ENCODE results near the gene KTN1.

The KTN1 gene

GRCh38 chr14:55697414-55697861 lies 117.4 kb downstream of the KTN1 start:
- Histone ChIP-seq H3K9me3 (ENCODE audit: insufficient read depth, low read length) (no peaks in the 10 kb centered on the region), H3K9me2 (replicated peaks; ENCODE audit: insufficient read depth, low read length) (no peaks in the 10 kb centered on the region), H3K79me2 (ENCODE audit: insufficient read depth, low read length) (no peaks in the 10 kb centered on the region), H3K27ac (ENCODE audit: low read depth, low read length) (no peak overlapping the region), H4K20me1 (ENCODE audit: low read depth, low read length) (no peaks in the 10 kb centered on the region), H2AFZ (ENCODE audit: low read depth, low read length, severe bottlenecking) (no peak overlapping the region), H3K9ac (ENCODE audit: low read length) (no peak overlapping the region), H3K36me3 (ENCODE audit: low read length) (no peaks in the 10 kb centered on the region), H3F3A (ENCODE audit: insufficient read depth) (no peaks in the 10 kb centered on the region), H3K27me3 (ENCODE audit: low read length) (no peaks in the 10 kb centered on the region), H3K4me2 (ENCODE audit: low read depth, low read length, poor library complexity, severe bottlenecking) (no peak overlapping the region), H3K4me3 (ENCODE audit: insufficient read depth, low read length, poor library complexity, severe bottlenecking) (no peak overlapping the region)
- TF ChIP-seq EZH2phosphoT487 (conservative IDR thresholded peaks at IDR 0.05; ENCODE audit: low read length): no peak
- no peak for TF ChIP-seq CTCF (IDR thresholded peaks at IDR 0.05; ENCODE audit: insufficient read depth, low read length, poor library complexity, severe bottlenecking)

GRCh38 chr14:55698051-55698450 lies 118.0 kb downstream of the KTN1 start:
- Histone ChIP-seq H3K36me3 (ENCODE audit: low read length) (no peaks in the 10 kb centered on the region), H3K9me3 (ENCODE audit: insufficient read depth, low read length) (no peaks in the 10 kb centered on the region), H3K9me2 (replicated peaks; ENCODE audit: insufficient read depth, low read length) (no peaks in the 10 kb centered on the region), H3K27ac (ENCODE audit: low read depth, low read length) (no peak overlapping the region), H3K27me3 (ENCODE audit: low read length) (no peaks in the 10 kb centered on the region), H3K4me2 (ENCODE audit: low read depth, low read length, poor library complexity, severe bottlenecking) (no peak overlapping the region), H4K20me1 (ENCODE audit: low read depth, low read length) (no peaks in the 10 kb centered on the region), H3K79me2 (ENCODE audit: insufficient read depth, low read length) (no peaks in the 10 kb centered on the region), H3K4me3 (ENCODE audit: insufficient read depth, low read length, poor library complexity, severe bottlenecking) (no peak overlapping the region), H3F3A (ENCODE audit: insufficient read depth) (no peaks in the 10 kb centered on the region), H2AFZ (ENCODE audit: low read depth, low read length, severe bottlenecking) (no peak overlapping the region), H3K9ac (ENCODE audit: low read length) (no peak overlapping the region)
- TF ChIP-seq EZH2phosphoT487 (conservative IDR thresholded peaks at IDR 0.05; ENCODE audit: low read length): no peak

GRCh38 chr14:55699131-55700057 lies 119.4 kb downstream of the KTN1 start:
- no peak overlapping the region for H3K4me3 ChIP-seq (ENCODE audit: insufficient read depth, low read length, poor library complexity, severe bottlenecking)
- no peaks in the 10 kb centered on the region for H3K27me3 ChIP-seq (ENCODE audit: low read length)
- H3K4me2 ChIP-seq (ENCODE audit: low read depth, low read length, poor library complexity, severe bottlenecking): no peak overlapping the region
- no peaks in the 10 kb centered on the region for H3K9me2 ChIP-seq (replicated peaks; ENCODE audit: insufficient read depth, low read length)
- H3K79me2 ChIP-seq (ENCODE audit: insufficient read depth, low read length): no peaks in the 10 kb centered on the region
- H3K9me3 ChIP-seq (ENCODE audit: insufficient read depth, low read length): no peaks in the 10 kb centered on the region
- no peaks in the 10 kb centered on the region for H4K20me1 ChIP-seq (ENCODE audit: low read depth, low read length)
- H3F3A ChIP-seq (ENCODE audit: insufficient read depth): no peaks in the 10 kb centered on the region
- TF ChIP-seq EZH2phosphoT487 (conservative IDR thresholded peaks at IDR 0.05; ENCODE audit: low read length): no peak
- TF ChIP-seq CTCF (IDR thresholded peaks at IDR 0.05; ENCODE audit: insufficient read depth, low read length, poor library complexity, severe bottlenecking): no peak
- no peak overlapping the region for H3K9ac ChIP-seq (ENCODE audit: low read length)
- no peak overlapping the region for H3K27ac ChIP-seq (ENCODE audit: low read depth, low read length)
- no peaks in the 10 kb centered on the region for H3K36me3 ChIP-seq (ENCODE audit: low read length)
- no peak overlapping the region for H2AFZ ChIP-seq (ENCODE audit: low read depth, low read length, severe bottlenecking)

GRCh38 chr14:55701638-55702037 lies 121.6 kb downstream of the KTN1 start:
- Histone ChIP-seq H3F3A (ENCODE audit: insufficient read depth) (no peaks in the 10 kb centered on the region), H3K9ac (ENCODE audit: low read length) (no peak overlapping the region), H4K20me1 (ENCODE audit: low read depth, low read length) (no peaks in the 10 kb centered on the region), H3K4me3 (ENCODE audit: insufficient read depth, low read length, poor library complexity, severe bottlenecking) (no peak overlapping the region), H2AFZ (ENCODE audit: low read depth, low read length, severe bottlenecking) (no peak overlapping the region), H3K36me3 (ENCODE audit: low read length) (no peaks in the 10 kb centered on the region), H3K27ac (ENCODE audit: low read depth, low read length) (no peak overlapping the region), H3K27me3 (ENCODE audit: low read length) (no peaks in the 10 kb centered on the region), H3K9me2 (replicated peaks; ENCODE audit: insufficient read depth, low read length) (no peaks in the 10 kb centered on the region), H3K4me2 (ENCODE audit: low read depth, low read length, poor library complexity, severe bottlenecking) (no peak overlapping the region), H3K9me3 (ENCODE audit: insufficient read depth, low read length) (no peaks in the 10 kb centered on the region), H3K79me2 (ENCODE audit: insufficient read depth, low read length) (no peaks in the 10 kb centered on the region)
- no peak for TF ChIP-seq EZH2phosphoT487 (conservative IDR thresholded peaks at IDR 0.05; ENCODE audit: low read length)
- no peak for TF ChIP-seq CTCF (IDR thresholded peaks at IDR 0.05; ENCODE audit: insufficient read depth, low read length, poor library complexity, severe bottlenecking)
